ENCODE results near the gene GPATCH2L.

- TF ChIP-seq NFRKB (IDR thresholded peaks at IDR 0.05) (no peak), HDGF (IDR thresholded peaks at IDR 0.05; ENCODE audit: borderline replicate concordance) (no peak), SP1 (IDR thresholded peaks at IDR 0.05) (no peak), BHLHE40 (IDR thresholded peaks at IDR 0.05; ENCODE audit: borderline replicate concordance) (no peak), FOXK2 (IDR thresholded peaks at IDR 0.05) (no peak), SUZ12 (IDR thresholded peaks at IDR 0.05) (no peak)
Observed at GRCh38 chr14:76253111-76253510, 101.4 kb downstream of the GPATCH2L start.

Data from HEK293T (cell line).